Mesendoderm (in vitro differentiated cells): ENCODE data around the gene ATP5F1E.

ENCODE experiments used
- DNase-seq: peaks from one replicate; pipeline ENCODE4 v3.0.0; 2013
- H2AK5ac ChIP-seq: 2 replicates; pipeline ENCODE4 v1.6.1; 2013; ENCODE audit warnings: low read length, inconsistent platforms
- H2BK120ac ChIP-seq: 2 replicates; pipeline ENCODE4 v1.6.1; 2013; ENCODE audit warnings: low read depth, mild to moderate bottlenecking, low read length, moderate library complexity, mixed read lengths
- H2BK15ac ChIP-seq: replicated peaks from 2 replicates; pipeline ENCODE4 v1.6.1; 2013; ENCODE audit warnings: low read depth, mild to moderate bottlenecking, moderate library complexity
- H2BK5ac ChIP-seq: 2 replicates; pipeline ENCODE4 v1.6.1; 2013; ENCODE audit warnings: low read length, inconsistent platforms
- H3K18ac ChIP-seq: 2 replicates; pipeline ENCODE4 v1.6.1; 2013; ENCODE audit warnings: mild to moderate bottlenecking, low read length, mixed read lengths
- H3K23ac ChIP-seq: one replicate; pipeline ENCODE4 v1.6.1; 2013; ENCODE audit warnings: low read length
- H3K27ac ChIP-seq: 2 replicates; pipeline ENCODE4 v1.5.1; 2013; ENCODE audit warnings: low read depth, mild to moderate bottlenecking, inconsistent platforms, low read length, moderate library complexity
- H3K27me3 ChIP-seq: 2 replicates; pipeline ENCODE4 v1.6.1; 2013; ENCODE audit warnings: low read length, control low read depth, mild to moderate bottlenecking, inconsistent platforms; ENCODE audit not compliant: insufficient read depth, poor library complexity
- H3K36me3 ChIP-seq: 2 replicates; pipeline ENCODE4 v1.6.1; 2013; ENCODE audit warnings: low read length, inconsistent platforms; ENCODE audit not compliant: control insufficient read depth, insufficient read depth
- H3K4ac ChIP-seq: one replicate; pipeline ENCODE4 v1.6.1; 2013; ENCODE audit warnings: low read depth, mild to moderate bottlenecking, low read length, moderate library complexity
- H3K4me1 ChIP-seq: 2 replicates; pipeline ENCODE4 v1.6.1; 2013; ENCODE audit warnings: low read depth, low read length, inconsistent platforms; ENCODE audit not compliant: control insufficient read depth
- H3K4me2 ChIP-seq: 2 replicates; pipeline ENCODE4 v1.6.1; 2013; ENCODE audit warnings: low read length
- H3K4me3 ChIP-seq: 2 replicates; pipeline ENCODE4 v1.5.1; 2013; ENCODE audit warnings: mild to moderate bottlenecking, low read length
- H3K56ac ChIP-seq: one replicate; pipeline ENCODE4 v1.6.1; 2013; ENCODE audit warnings: low read length
- H3K79me1 ChIP-seq: 2 replicates; pipeline ENCODE4 v1.6.1; 2013; ENCODE audit warnings: low read length, inconsistent platforms
- H3K79me2 ChIP-seq: 2 replicates; pipeline ENCODE4 v1.6.1; 2013; ENCODE audit warnings: mild to moderate bottlenecking, low read length; ENCODE audit not compliant: control insufficient read depth, insufficient read depth
- H3K9ac ChIP-seq: 2 replicates; pipeline ENCODE4 v1.6.1; 2013; ENCODE audit warnings: low read length, inconsistent platforms
- H4K5ac ChIP-seq: one replicate; pipeline ENCODE4 v1.6.1; 2013; ENCODE audit warnings: low read length
- H4K8ac ChIP-seq: one replicate; pipeline ENCODE4 v1.6.1; 2013; ENCODE audit warnings: low read depth, mild to moderate bottlenecking, control low read depth, low read length, moderate library complexity
- WGBS: extraction: QIAGEN DNeasy Blood & Tissue Kit; methylation state at CpG from one replicate; pipeline ENCODE4 v1.1.7; 2013; ENCODE audit warnings: low lambda C conversion rate, missing lambda C conversion rate; ENCODE audit not compliant: insufficient coverage; ENCODE audit errors: extremely low coverage; 5-methylcytosine and 5-hydroxymethylcytosine counted together

The ATP5F1E gene

DNA sequence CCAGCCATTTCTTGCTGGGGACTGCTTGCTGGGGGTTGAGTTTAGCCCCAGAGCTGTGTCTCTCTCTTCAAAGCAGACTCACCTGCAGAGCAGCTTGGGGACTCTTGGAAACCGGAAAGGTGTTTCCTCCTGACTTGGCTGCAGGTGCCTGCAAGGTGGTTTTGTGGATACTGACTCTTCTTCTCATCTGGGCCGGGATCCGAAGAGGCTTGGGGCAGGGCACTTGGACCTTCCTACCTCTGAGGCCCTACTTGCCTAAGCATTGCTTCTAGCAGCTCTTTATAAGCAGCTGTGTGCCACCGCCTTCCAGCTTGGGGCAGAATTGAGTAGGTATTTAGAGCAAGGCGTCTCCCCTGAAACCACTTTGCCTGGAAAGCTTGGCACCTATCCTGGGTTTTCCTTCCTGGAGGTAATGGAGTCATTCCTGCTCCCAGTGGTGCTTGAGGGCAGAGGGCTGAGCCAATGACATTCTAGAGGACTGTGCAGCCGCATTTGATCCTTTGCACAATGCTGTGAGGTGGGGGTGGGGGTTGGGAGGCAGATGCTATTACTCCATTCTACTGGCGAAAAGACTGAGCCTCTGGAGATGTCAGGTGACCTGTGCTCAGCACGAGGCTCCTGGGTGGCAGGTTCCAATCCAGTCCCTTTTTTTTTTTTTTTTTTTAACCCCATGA is 21.7 kb downstream of the ATP5F1E start:
- Histone ChIP-seq H3K23ac (no peak overlapping the region), H3K4ac (no peak overlapping the region), H3K56ac (no peak overlapping the region), H3K4me2 (no peak overlapping the region), H2BK120ac (no peak overlapping the region), H3K79me2 (no peaks in the 10 kb centered on the region), H3K18ac (no peak overlapping the region), H2AK5ac (no peak overlapping the region), H4K8ac (no peak overlapping the region), H3K79me1 (peaks cover 3% of the 10 kb centered on the region), H3K27me3 (no peaks in the 10 kb centered on the region), H2BK5ac (no peak overlapping the region), H3K4me3 (no peak overlapping the region), H2BK15ac (no peak overlapping the region), H3K36me3 (no peaks in the 10 kb centered on the region), H4K5ac (no peak overlapping the region), H3K9ac (no peak overlapping the region), H3K4me1 (peaks cover 3% of the 10 kb centered on the region), H3K27ac (no peak overlapping the region)
- WGBS: no CpG with 5 or more reads among the region's 8 CpGs
- DNase-seq: peak; percentile 20

GRCh38 chr20:59008715-59009336 is 23.3 kb downstream of the ATP5F1E start:
- no peak overlapping the region for H3K4me2 ChIP-seq
- H2BK120ac ChIP-seq: no peak overlapping the region
- H2AK5ac ChIP-seq: no peak overlapping the region
- H3K56ac ChIP-seq: no peak overlapping the region
- H3K79me2 ChIP-seq: no peaks in the 10 kb centered on the region
- H3K4me1 ChIP-seq: peaks cover 3% of the 10 kb centered on the region
- H3K27ac ChIP-seq: no peak overlapping the region
- H3K4me3 ChIP-seq: no peak overlapping the region
- H3K18ac ChIP-seq: no peak overlapping the region
- H3K4ac ChIP-seq: no peak overlapping the region
- H3K9ac ChIP-seq: no peak overlapping the region
- no peak for DNase-seq
- H3K79me1 ChIP-seq: peaks cover 5% of the 10 kb centered on the region
- H2BK15ac ChIP-seq: no peak overlapping the region
- no peaks in the 10 kb centered on the region for H3K36me3 ChIP-seq
- H4K8ac ChIP-seq: no peak overlapping the region
- H3K27me3 ChIP-seq: no peaks in the 10 kb centered on the region
- no peak overlapping the region for H4K5ac ChIP-seq
- no CpG with 5 or more reads among the region's 8 CpGs for WGBS
- H2BK5ac ChIP-seq: no peak overlapping the region
- no peak overlapping the region for H3K23ac ChIP-seq

GRCh38 chr20:59007665-59008511 is 24.2 kb downstream of the ATP5F1E start:
- Histone ChIP-seq H4K5ac (no peak overlapping the region), H3K79me1 (peaks cover 5% of the 10 kb centered on the region), H3K79me2 (no peaks in the 10 kb centered on the region), H3K18ac (peak overlapping the region; percentile 54), H3K27me3 (no peaks in the 10 kb centered on the region), H3K23ac (no peak overlapping the region), H3K4me3 (no peak overlapping the region), H3K36me3 (no peaks in the 10 kb centered on the region), H3K4me1 (peaks cover 3% of the 10 kb centered on the region), H3K4ac (peak overlapping the region; percentile 39), H4K8ac (no peak overlapping the region), H3K9ac (peak overlapping the region; percentile 64), H2BK120ac (no peak overlapping the region), H2BK15ac (no peak overlapping the region), H3K4me2 (peak overlapping the region; percentile 29), H2BK5ac (no peak overlapping the region), H2AK5ac (no peak overlapping the region), H3K56ac (peak overlapping the region; percentile 80), H3K27ac (no peak overlapping the region)
- no CpG with 5 or more reads among the region's 24 CpGs for WGBS
- DNase-seq: no peak

- peak within 1 kb of the TSS; percentile 39 for H3K4ac ChIP-seq
- H3K79me2 ChIP-seq: no peaks in the 10 kb centered on the region
- no peak within 1 kb of the TSS for H2BK15ac ChIP-seq
- peak within 1 kb of the TSS; percentile 66 for H3K23ac ChIP-seq
- no CpG with 5 or more reads among the region's 82 CpGs for WGBS
- DNase-seq: peak; percentile 68
- no peaks in the 10 kb centered on the region for H3K27me3 ChIP-seq
- H3K36me3 ChIP-seq: no peaks in the 10 kb centered on the region
- peak within 1 kb of the TSS; percentile 43 for H4K8ac ChIP-seq
- H2BK120ac ChIP-seq: no peak within 1 kb of the TSS
- H3K27ac ChIP-seq: no peak within 1 kb of the TSS
- peak within 1 kb of the TSS; percentile 63 for H3K18ac ChIP-seq
- peak within 1 kb of the TSS; percentile 61 for H3K4me2 ChIP-seq
- no peak within 1 kb of the TSS for H2BK5ac ChIP-seq
- H3K4me1 ChIP-seq: peaks cover 3% of the 10 kb centered on the region
- H3K4me3 ChIP-seq: peak within 1 kb of the TSS; percentile 42
- peak within 1 kb of the TSS; percentile 84 for H3K9ac ChIP-seq
- H3K79me1 ChIP-seq: peaks cover 5% of the 10 kb centered on the region
- no peak within 1 kb of the TSS for H4K5ac ChIP-seq
- no peak within 1 kb of the TSS for H2AK5ac ChIP-seq
- peak within 1 kb of the TSS; percentile 92 for H3K56ac ChIP-seq
Observed at GRCh38 chr20:59006864-59007664, 25.1 kb downstream of the ATP5F1E start, which contains the start of gene CTSZ. TSS of gene CTSZ (minus strand) at chr20:59007254. CDS start at chr20:59007128, 126 bp downstream.

DNA sequence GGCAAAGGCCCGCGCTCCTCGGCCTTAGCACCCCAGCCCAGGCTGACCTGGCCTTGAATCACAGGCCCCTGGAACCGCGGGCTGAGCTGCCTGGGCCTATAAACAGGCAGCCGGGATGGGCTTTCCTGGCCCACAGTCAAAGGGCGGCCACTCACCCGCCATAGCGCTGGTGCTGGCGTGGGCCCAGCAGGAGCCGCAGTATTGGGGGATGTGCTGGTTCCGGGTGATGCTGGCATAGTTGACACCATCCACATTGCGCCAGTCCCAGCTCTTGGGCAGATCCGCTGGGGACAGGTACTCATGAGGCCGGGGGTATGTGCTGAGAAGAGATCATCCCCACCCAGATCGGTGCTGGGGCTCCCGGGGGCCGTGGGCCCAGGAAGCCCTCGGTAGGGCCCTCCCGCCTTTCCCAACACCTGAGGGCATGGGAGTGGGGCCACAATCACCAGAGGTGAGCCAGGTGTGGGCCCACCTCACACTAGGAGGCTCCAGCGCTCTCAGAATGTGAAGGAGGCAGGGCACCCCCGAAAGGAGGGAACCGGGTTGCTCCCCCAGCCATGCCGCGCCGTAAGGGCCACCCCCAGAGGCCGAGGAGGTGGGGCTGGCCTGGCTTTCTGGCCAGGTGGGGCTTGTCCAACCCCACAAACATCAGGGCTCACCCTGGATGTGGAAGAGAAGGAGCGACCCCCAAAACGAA is 25.8 kb downstream of the ATP5F1E start:
- Histone ChIP-seq H3K4me1 (peaks cover 3% of the 10 kb centered on the region), H3K4me2 (peak overlapping the region; percentile 61), H3K27ac (no peak overlapping the region), H3K36me3 (no peaks in the 10 kb centered on the region), H3K79me2 (no peaks in the 10 kb centered on the region), H2BK120ac (no peak overlapping the region), H3K79me1 (peaks cover 5% of the 10 kb centered on the region), H2AK5ac (no peak overlapping the region), H3K4ac (peak overlapping the region; percentile 28), H3K23ac (peak overlapping the region; percentile 66), H3K56ac (peak overlapping the region; percentile 92), H2BK15ac (no peak overlapping the region), H3K27me3 (no peaks in the 10 kb centered on the region), H2BK5ac (no peak overlapping the region), H3K4me3 (peak overlapping the region; percentile 42), H4K8ac (peak overlapping the region; percentile 43), H3K18ac (peak overlapping the region; percentile 63), H3K9ac (peak overlapping the region; percentile 84), H4K5ac (no peak overlapping the region)
- DNase-seq: no peak
- no CpG with 5 or more reads among the region's 29 CpGs for WGBS
